Stimulated activated CD4-positive, alpha-beta T cell treated with anti-CD3 and anti-CD28 coated beads, Interleukin-12 subunit alpha, Interleukin-12 subunit beta, amount 100 ng/mL, for 24 hours (primary cell): ENCODE data around the gene SLC30A4.

ENCODE experiments used
- DNase-seq, 2 experiments: peaks; one replicate each; pipeline ENCODE4 v3.0.0-alpha.2; 2020; ENCODE audit warnings: low read depth in 2 of 2

Gene SLC30A4

GRCh38 chr15:45449916-45450867 is 72.4 kb downstream of the SLC30A4 start:
- no peak for DNase-seq

GRCh38 chr15:45449395-45449794 is 73.2 kb downstream of the SLC30A4 start:
- no peak for DNase-seq

- DNase-seq: no peak
Observed at GRCh38 chr15:45448066-45448915, 74.3 kb downstream of the SLC30A4 start.

GRCh38 chr15:45443645-45444044 is 78.9 kb downstream of the SLC30A4 start:
- DNase-seq: no peak

GRCh38 chr15:45442507-45443135 is 79.9 kb downstream of the SLC30A4 start:
- no peak for DNase-seq

- no peak for DNase-seq
Observed at GRCh38 chr15:45441686-45442085, 80.9 kb downstream of the SLC30A4 start.

GRCh38 chr15:45441036-45441435 is 81.5 kb downstream of the SLC30A4 start:
- DNase-seq: no peak

GRCh38 chr15:45439521-45440260 is 82.9 kb downstream of the SLC30A4 start:
- DNase-seq: no peak

GRCh38 chr15:45435124-45435903 is 87.2 kb downstream of the SLC30A4 start:
- DNase-seq: no peak

GRCh38 chr15:45434078-45434567 is 88.4 kb downstream of the SLC30A4 start:
- DNase-seq: no peak

- DNase-seq: no peak
Observed at GRCh38 chr15:45431511-45431910, 91.0 kb downstream of the SLC30A4 start.

GRCh38 chr15:45429941-45430792 is 92.4 kb downstream of the SLC30A4 start:
- DNase-seq: peak; percentile 63 to 82
